Heart right ventricle (tissue), 16 donors: ENCODE data around the gene JPH2. TPM values are rescaled to one million over a fixed set of nuclear protein-coding genes. Genes with fewer than 3 reads are reported as not detected.
"Not testable (repeated sequence)": the region's sequence is repeated elsewhere in the genome, so short reads cannot be mapped to it uniquely, and the experiment has no call there.

Experiments
- ATAC-seq, 8 donors: fragments of 200-7000 bp; cut with Tn5 transposase; one replicate each; pipeline ENCODE4 v1.9.1; 2020; ENCODE audit warnings: mild to moderate bottlenecking in 8 of 8, moderate library complexity in 8 of 8, moderate number of reproducible peaks in 1 of 8
- DNase-seq, 2 donors: peaks; one replicate each; pipeline ENCODE4 v3.0.0-alpha.2; 2020
- H3K27ac ChIP-seq, 10 donors: fragments of 200-600 bp; sonication (generic) in 2 of 10; one replicate each; pipeline versions ENCODE4 v1.5.0 to v1.8.0; 2020 to 2022; ENCODE audit warnings: mild to moderate bottlenecking in 3 of 10
- H3K27me3 ChIP-seq, 7 donors: fragments of 200-600 bp; one replicate each; pipeline ENCODE4 v1.8.0; 2021 to 2022; ENCODE audit warnings: mild to moderate bottlenecking in 2 of 7
- H3K36me3 ChIP-seq, 9 donors: fragments of 200-600 bp; sonication (generic) in 1 of 9; one replicate each; pipeline versions ENCODE4 v1.5.0 to v1.8.0; 2020 to 2022; ENCODE audit warnings: mild to moderate bottlenecking in 2 of 9
- H3K4me1 ChIP-seq, 9 donors: fragments of 200-600 bp; sonication (generic) in 1 of 9; one replicate each; pipeline versions ENCODE4 v1.5.0 to v1.8.0; 2020 to 2022; ENCODE audit warnings: mild to moderate bottlenecking in 4 of 9
- H3K4me3 ChIP-seq, 10 donors: fragments of 200-600 bp; sonication (generic) in 2 of 10; one replicate each; pipeline versions ENCODE4 v1.5.0 to v1.8.0; 2020 to 2022; ENCODE audit warnings: mild to moderate bottlenecking in 7 of 10, moderate library complexity in 2 of 10
- H3K9me3 ChIP-seq, 11 donors: fragments of 200-600 bp in 10 of 11; sonication (generic) in 2 of 11; one replicate each; pipeline versions ENCODE4 v1.5.0 to v1.8.0; 2013 to 2022; ENCODE audit warnings: mild to moderate bottlenecking in 2 of 11, control low read depth in 1 of 11, moderate library complexity in 1 of 11
- WGBS, 2 donors: extraction: QIAGEN DNeasy Blood & Tissue Kit; methylation state at CpG; one replicate each; pipeline ENCODE4 v1.1.7; 2013; ENCODE audit warnings: inconsistent platforms in 1 of 2; 5-methylcytosine and 5-hydroxymethylcytosine counted together
- intact Hi-C, 10 donors: fragments of 100-400 bp; cut with DNase I; formaldehyde crosslinking; loops; one replicate each; pipeline versions ENCODE4 v1.11.1 to v1.14.2; 2022
- polyA plus RNA-seq, 2 donors: library from polyadenylated mRNA; stranded (reverse); fragments of 200-250 nt; gene quantifications; one replicate each; pipeline ENCODE4 v1.2.3, GENCODE V29; 2013
- total RNA-seq, 10 donors: library from RNA; stranded (reverse); fragmentation: NEBNext Ultra II Directional in 3 of 10; extraction: Animal tissue kit (Norgen Biotek cat#: 25700) in 3 of 10; gene quantifications; one replicate each; pipeline versions ENCODE4 v1.2.1 to v1.2.4, GENCODE V29; 2021 to 2023
- TF ChIP-seq, protein P1 (sequence below), 9 donors: fragments of 200-600 bp; sonication (generic) in 2 of 9; IDR thresholded peaks; one replicate each; pipeline versions ENCODE4 v1.5.0 to v1.8.0; 2021 to 2022; ENCODE audit warnings: antibody characterized with exemption in 9 of 9, mild to moderate bottlenecking in 5 of 9, moderate library complexity in 1 of 9
- donor health status: Arrhythmogenic right ventricular cardiomyopathy.
- donor health status: ischemic (EF 13 %, LVEDD 7.1; RV severe dilation, severe dysfunction).
- donor health status: healthy with polysubstance abuse.
- donor health status: DM: no; HTN: yes; CAD: no.
- donor health status: DM: no; HTN: no; CAD: no.
- donor health status: ischemic (EF 25% LVEDD 6.9; RV normal size, moderate dysfunction).
- donor health status: ischemic (EF 25% LVEDD 5.7; RV mildly dilated, moderate dysfunction).
- donor health status: healthy.
- donor health status: DM: yes; HTN: yes; CAD: no.
- donor health status: Ischemic cardiomyopathy.
- donor health status: ischemic (EF 35%, LVEDD 5.7; RV mildly dilated, moderate dysfunction).
- donor health status: nonischemic (EF 11% LVEDD 7.7; RV severe dilation, severe dysfunction).
- donor health status: DM: yes; HTN: yes; CAD: no.
- donor health status: PGD.
- donor health status: ischemic (EF 29% LVEDD 5.4; RV normal size, mild dysfunction).
- donor health status: nonischemic (EF 23%, LVEDD 6.1; RV moderate dilation, normal function).

The JPH2 gene
- total and polyA plus RNA-seq, 12 donors = 61.9 to 215 (median 146) TPM

- H3K9me3 ChIP-seq = no peaks in the 10 kb centered on the region
- 37 to 38% methylated on average over 9 of the region's 9 CpGs for WGBS, 2 donors
- no peak overlapping the region for H3K4me3 ChIP-seq
- intact Hi-C loops = loop anchor here in 1 of 10 donors (10.0 kb wide), 1 partner anchor 185 kb away; the partner anchor contains the start of gene FITM2
- no peaks in the 10 kb centered on the region for H3K27me3 ChIP-seq
- TF ChIP-seq, protein P1, sequence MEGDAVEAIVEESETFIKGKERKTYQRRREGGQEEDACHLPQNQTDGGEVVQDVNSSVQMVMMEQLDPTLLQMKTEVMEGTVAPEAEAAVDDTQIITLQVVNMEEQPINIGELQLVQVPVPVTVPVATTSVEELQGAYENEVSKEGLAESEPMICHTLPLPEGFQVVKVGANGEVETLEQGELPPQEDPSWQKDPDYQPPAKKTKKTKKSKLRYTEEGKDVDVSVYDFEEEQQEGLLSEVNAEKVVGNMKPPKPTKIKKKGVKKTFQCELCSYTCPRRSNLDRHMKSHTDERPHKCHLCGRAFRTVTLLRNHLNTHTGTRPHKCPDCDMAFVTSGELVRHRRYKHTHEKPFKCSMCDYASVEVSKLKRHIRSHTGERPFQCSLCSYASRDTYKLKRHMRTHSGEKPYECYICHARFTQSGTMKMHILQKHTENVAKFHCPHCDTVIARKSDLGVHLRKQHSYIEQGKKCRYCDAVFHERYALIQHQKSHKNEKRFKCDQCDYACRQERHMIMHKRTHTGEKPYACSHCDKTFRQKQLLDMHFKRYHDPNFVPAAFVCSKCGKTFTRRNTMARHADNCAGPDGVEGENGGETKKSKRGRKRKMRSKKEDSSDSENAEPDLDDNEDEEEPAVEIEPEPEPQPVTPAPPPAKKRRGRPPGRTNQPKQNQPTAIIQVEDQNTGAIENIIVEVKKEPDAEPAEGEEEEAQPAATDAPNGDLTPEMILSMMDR (IDR thresholded peaks at IDR 0.05) = no peak
- peak overlapping the region in 3 of 10 donors; percentile 13 to 28 (median 25) for H3K27ac ChIP-seq
- peaks cover 0 to 3% (median 0%) of the 10 kb centered on the region in 9 donors for H3K36me3 ChIP-seq
- H3K4me1 ChIP-seq = peaks cover 0 to 30% (median 9%) of the 10 kb centered on the region in 9 donors
- DNase-seq (no peak), ATAC-seq (peak in 4 of 8 donors; percentile 25 to 39 (median 30))
Observed at GRCh38 chr20:44129911-44130718, 56.9 kb downstream of the JPH2 start.

DNA sequence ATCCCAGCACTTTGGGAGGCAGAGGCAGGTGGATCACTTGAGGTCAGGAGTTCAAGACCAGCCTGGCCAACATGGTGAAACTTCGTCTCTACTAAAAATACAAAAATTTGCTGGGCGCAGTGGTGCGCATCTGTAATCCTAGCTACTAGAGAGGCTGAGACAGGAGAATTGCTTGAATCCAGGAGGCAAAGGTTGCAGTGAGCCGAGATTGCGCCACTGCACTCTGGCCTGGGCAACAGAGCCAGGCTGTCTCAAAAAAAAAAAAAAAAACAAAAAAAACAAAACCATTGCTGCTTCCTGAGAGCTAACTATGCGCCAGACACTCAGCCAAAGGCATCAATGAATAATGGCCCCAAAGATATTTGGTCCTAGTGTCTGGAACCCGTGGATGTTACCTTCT is 57.7 kb downstream of the JPH2 start:
- H3K27me3 ChIP-seq, H3K4me3 ChIP-seq, H3K36me3 ChIP-seq, H3K9me3 ChIP-seq, DNase-seq, ATAC-seq: not testable (repeated sequence)
- intact Hi-C loops = loop anchor here in 1 of 10 donors (10.0 kb wide), 1 partner anchor 186 kb away; the partner anchor contains the start of gene FITM2
- peaks cover 0 to 36% (median 10%) of the 10 kb centered on the region in 9 donors for H3K4me1 ChIP-seq
- peak overlapping the region in 2 of 10 donors; percentile 28 to 31 for H3K27ac ChIP-seq
- 85 to 86% methylated on average over 7 of the region's 7 CpGs for WGBS, 2 donors

DNA sequence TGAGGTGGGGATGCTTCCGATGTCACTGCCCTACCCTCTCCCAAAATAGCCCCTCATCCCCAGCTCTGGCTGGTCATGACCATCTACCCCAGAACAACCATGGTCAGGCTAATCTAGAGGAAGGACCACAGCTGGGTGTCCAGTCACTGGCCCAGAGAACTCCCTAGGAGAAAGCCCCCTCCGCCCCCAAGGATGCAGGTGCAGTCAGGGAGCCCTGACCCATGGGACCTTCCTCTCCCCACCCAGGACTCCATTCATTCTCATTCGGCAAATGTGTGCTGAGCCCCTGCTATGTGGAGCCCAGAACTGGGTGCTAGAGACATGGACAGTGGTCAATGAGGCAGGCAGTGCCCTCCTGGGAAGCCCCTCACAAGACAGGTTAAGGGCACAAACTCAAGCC is 60.5 kb downstream of the JPH2 start:
- TF ChIP-seq, protein P1 (IDR thresholded peaks at IDR 0.05) = no peak
- H3K4me3 ChIP-seq = no peak overlapping the region
- H3K36me3 ChIP-seq = peaks cover 0 to 3% (median 0%) of the 10 kb centered on the region in 9 donors
- peak overlapping the region in 1 of 10 donors; percentile 21 for H3K27ac ChIP-seq
- H3K4me1 ChIP-seq = peaks cover 0 to 58% (median 28%) of the 10 kb centered on the region in 9 donors
- ATAC-seq (no peak), DNase-seq (no peak)
- no peaks in the 10 kb centered on the region for H3K27me3 ChIP-seq
- H3K9me3 ChIP-seq = no peaks in the 10 kb centered on the region
- 75 to 79% methylated on average over 3 of the region's 3 CpGs for WGBS, 2 donors
- intact Hi-C loops = loop anchor here in 1 of 10 donors (10.0 kb wide), 1 partner anchor 188 kb away; the partner anchor contains the start of gene FITM2

DNA sequence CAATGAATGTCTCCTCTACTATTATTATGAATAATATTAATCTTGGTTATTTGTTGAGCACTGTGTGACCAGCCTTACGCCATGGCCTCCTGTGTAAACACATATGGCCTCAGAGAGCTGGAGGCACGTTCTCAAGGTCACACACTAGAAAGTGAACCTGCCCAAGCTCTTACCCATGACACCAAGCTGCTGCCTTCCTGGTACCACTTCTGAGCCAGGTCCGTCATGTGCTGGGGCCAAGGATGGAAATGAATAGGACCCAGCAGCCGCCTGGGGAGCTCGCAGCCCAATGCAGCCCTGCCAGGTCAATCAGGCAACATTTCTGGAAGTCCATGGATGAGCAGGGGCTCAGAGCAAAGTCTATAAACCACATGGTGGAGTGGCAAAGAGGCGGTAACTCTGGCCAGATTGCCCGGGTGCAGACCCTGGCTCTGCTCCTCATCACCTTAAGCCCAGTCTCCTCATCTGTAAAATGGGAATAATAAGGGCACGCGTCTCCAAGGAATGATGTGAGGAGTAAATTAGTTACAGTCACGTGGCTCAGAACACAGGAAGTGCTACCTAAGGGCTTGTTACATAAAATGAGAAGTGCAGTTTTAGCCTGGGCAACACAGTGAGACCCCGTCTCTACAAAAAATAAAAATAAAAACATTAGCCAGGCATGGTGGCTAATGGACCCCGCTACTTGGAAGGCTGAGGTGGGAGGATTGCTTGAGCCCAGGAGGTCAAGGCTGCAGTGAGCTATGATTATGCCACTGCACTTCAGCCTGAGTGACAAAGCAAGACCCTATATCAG is 61.5 kb downstream of the JPH2 start:
- intact Hi-C loops = loop anchor here in 1 of 10 donors (10.0 kb wide), 1 partner anchor 189 kb away; the partner anchor contains the start of gene FITM2
- peaks cover 0 to 63% (median 31%) of the 10 kb centered on the region in 9 donors for H3K4me1 ChIP-seq

More for the DNA sequence above, 61.5 kb downstream of the JPH2 start:
- DNase-seq = no peak
- Histone ChIP-seq H3K36me3 (peaks cover 0 to 3% (median 0%) of the 10 kb centered on the region in 9 donors), H3K9me3 (no peaks in the 10 kb centered on the region), H3K27me3 (no peaks in the 10 kb centered on the region), H3K4me3 (no peak overlapping the region), H3K27ac (peak overlapping the region in 6 of 10 donors; percentile 7 to 51 (median 41))
- ATAC-seq = peak in 5 of 8 donors; percentile 6 to 54 (median 38)
- TF ChIP-seq, protein P1 (IDR thresholded peaks at IDR 0.05) = no peak
- 77 to 81% methylated on average over 12 of the region's 12 CpGs for WGBS, 2 donors
